A549 (cell line): ENCODE data around the gene RAB8A. TPM values are rescaled to one million over a fixed set of nuclear protein-coding genes. Genes with fewer than 3 reads are reported as not detected.

Source experiments
- ATAC-seq, 2 experiments: fragments of 200-7000 bp in 1 of 2; fragments of >200 bp in 1 of 2; cut with Nextera tagmentation in 1 of 2; cut with Tn5 transposase in 1 of 2; 3 replicates each; pipeline versions ENCODE4 v1.8.0 to v1.9.1; 2018 to 2020; ENCODE audit warnings: mild to moderate bottlenecking in 1 of 2, moderate library complexity in 1 of 2
- CTCF ChIA-PET: fragments of 300-600 bp; sonication (Branson Sonifier 250); formaldehyde crosslinking; extraction: SDS; loops from one replicate; lab custom pipeline; 2021; ENCODE audit warnings: antibody characterized with exemption, inconsistent platforms; lab: Yijun Ruan, JAX
- POLR2A ChIA-PET: fragments of 350-600 bp; formaldehyde crosslinking; extraction: SDS; loops from one replicate; lab custom pipeline; 2021; ENCODE audit warnings: antibody characterized with exemption, inconsistent platforms; lab: Yijun Ruan, JAX
- DNase-seq, 2 experiments: peaks; one replicate each; pipeline versions ENCODE4 v3.0.0 to v3.0.0-alpha.2; 2011 to 2016; ENCODE audit warnings: low read depth in 1 of 2, low spot score in 1 of 2
- FAIRE-seq: peaks from 2 replicates; lab custom pipeline; 2011; peaks lifted over from hg19 to GRCh38; lab: Jason Lieb, UNC
- H3K27ac ChIP-seq, 2 experiments: fragments of >200 bp; sonication (Bioruptor Twin); formaldehyde crosslinking; 3 replicates each; pipeline ENCODE4 v1.5.1; 2016 to 2017
- H3K4me1 ChIP-seq: fragments of >200 bp; sonication (Bioruptor Twin); formaldehyde crosslinking; 3 replicates; pipeline ENCODE4 v1.6.1; 2016
- H3K4me2 ChIP-seq: fragments of >200 bp; sonication (Bioruptor Twin); formaldehyde crosslinking; 3 replicates; pipeline ENCODE4 v1.6.1; 2016
- H3K4me3 ChIP-seq: fragments of >200 bp; sonication (Bioruptor Twin); formaldehyde crosslinking; 3 replicates; pipeline ENCODE4 v1.5.1; 2016
- H3K9me3 ChIP-seq: fragments of >200 bp; sonication (Bioruptor Twin); formaldehyde crosslinking; 3 replicates; pipeline ENCODE4 v1.6.1; 2016
- ATOH8 ChIP-seq: fragments of 250-450 bp; sonication (Bioruptor Pico); IDR thresholded peaks from 2 replicates; pipeline ENCODE4 v1.5.0; 2020; ENCODE audit warnings: low read depth, mild to moderate bottlenecking, moderate library complexity
- BCL3 ChIP-seq: fragments of >200 bp; sonication (Bioruptor Twin); formaldehyde crosslinking; IDR thresholded peaks from 3 replicates; pipeline ENCODE4 v1.6.1; 2016
- BHLHE40 ChIP-seq: IDR thresholded peaks from 2 replicates; pipeline ENCODE4 v1.6.1; 2012; ENCODE audit warnings: low read depth, low read length, inconsistent platforms
- CHD4 ChIP-seq: fragments of 200-600 bp; sonication (generic); IDR thresholded peaks from 2 replicates; pipeline ENCODE4 v1.6.1; 2016; ENCODE audit warnings: antibody characterized with exemption, mild to moderate bottlenecking, borderline replicate concordance
- EP300 ChIP-seq, 2 experiments: fragments of >200 bp; sonication (Bioruptor Twin); formaldehyde crosslinking; IDR thresholded peaks; 2 replicates in 1 of 2; 3 replicates in 1 of 2; pipeline ENCODE4 v1.6.1; 2016 to 2017
- ESRRA ChIP-seq: fragments of 150-350 bp; IDR thresholded peaks from 2 replicates; pipeline ENCODE4 v1.6.1; 2014; ENCODE audit warnings: mild to moderate bottlenecking, low read length, borderline replicate concordance
- FOSL2 ChIP-seq, 2 experiments: fragments of 450-650 bp in 1 of 2; fragments of >200 bp in 1 of 2; sonication (Bioruptor Twin) in 1 of 2; formaldehyde crosslinking; IDR thresholded peaks; 2 replicates each; pipeline versions ENCODE4 v1.5.0 to v1.6.1; 2016 to 2020; ENCODE audit warnings: mild to moderate bottlenecking in 1 of 2, moderate library complexity in 1 of 2
- HDAC2 ChIP-seq: fragments of 200-600 bp; sonication (generic); IDR thresholded peaks from 2 replicates; pipeline ENCODE4 v1.6.1; 2016
- HES2 ChIP-seq: fragments of >200 bp; sonication (Bioruptor Twin); formaldehyde crosslinking; IDR thresholded peaks from 2 replicates; pipeline ENCODE4 v1.6.1; 2016
- HOXA7 ChIP-seq: fragments of 250-450 bp; sonication (Bioruptor Pico); IDR thresholded peaks from 2 replicates; pipeline ENCODE4 v1.5.0; 2020; ENCODE audit warnings: mild to moderate bottlenecking, moderate library complexity
- KDM1A ChIP-seq: fragments of 200-600 bp; sonication (generic); IDR thresholded peaks from 2 replicates; pipeline ENCODE4 v1.6.1; 2016; ENCODE audit warnings: low read depth, mild to moderate bottlenecking
- MAZ ChIP-seq: fragments of 150-350 bp; IDR thresholded peaks from 2 replicates; pipeline ENCODE4 v1.6.1; 2014; ENCODE audit warnings: antibody characterized with exemption, low read depth, low read length, borderline replicate concordance
- POLR2AphosphoS2 ChIP-seq: conservative IDR thresholded peaks from 2 replicates; pipeline ENCODE4 v1.6.1; 2012; ENCODE audit warnings: low read length, improper control_type of control experiment, inconsistent platforms
- RAD21 ChIP-seq, 2 experiments: fragments of >200 bp in 1 of 2; sonication (Bioruptor Twin) in 1 of 2; formaldehyde crosslinking in 1 of 2; IDR thresholded peaks in 1 of 2; conservative IDR thresholded peaks in 1 of 2; 2 replicates in 1 of 2; 3 replicates in 1 of 2; pipeline ENCODE4 v1.6.1; 2012 to 2018; ENCODE audit warnings: inconsistent platforms in 1 of 2
- RFX5 ChIP-seq: fragments of 450-650 bp; IDR thresholded peaks from 2 replicates; pipeline ENCODE4 v1.7.1; 2014; ENCODE audit warnings: antibody characterized with exemption, mild to moderate bottlenecking, moderate library complexity
- SREBF2 ChIP-seq: fragments of 450-650 bp; IDR thresholded peaks from 2 replicates; pipeline ENCODE4 v1.6.1; 2014; ENCODE audit warnings: mild to moderate bottlenecking, moderate library complexity
- TP53 ChIP-seq: fragments of 250-450 bp; sonication (Bioruptor Pico); IDR thresholded peaks from 2 replicates; pipeline ENCODE4 v1.5.0; 2021; ENCODE audit warnings: mild to moderate bottlenecking, moderate library complexity
- USF2 ChIP-seq: fragments of 450-650 bp; IDR thresholded peaks from 2 replicates; pipeline ENCODE4 v1.6.1; 2014; ENCODE audit warnings: antibody characterized with exemption
- ZFP36 ChIP-seq: fragments of 450-650 bp; IDR thresholded peaks from 2 replicates; pipeline ENCODE4 v1.6.1; 2014; ENCODE audit warnings: borderline replicate concordance; ENCODE audit not compliant: partially characterized antibody
- ZSCAN20 ChIP-seq: fragments of 250-450 bp; sonication (Bioruptor Pico); IDR thresholded peaks from 2 replicates; pipeline ENCODE4 v1.8.0; 2022; ENCODE audit warnings: mild to moderate bottlenecking, moderate library complexity
- WGBS: methylation state at CpG from one replicate; pipeline ENCODE4 v1.1.6; 2017; ENCODE audit errors: missing lambda C conversion rate; 5-methylcytosine and 5-hydroxymethylcytosine counted together
- polyA plus RNA-seq, 4 experiments: library from polyadenylated mRNA; depleted of rRNA in 3 of 4; stranded (reverse); fragments of >200 nt; fragmentation: RNase III in 1 of 4; extraction: RNeasy Plus Mini Kit Qiagen cat#74134 plus additional on column Dnase treatment in 1 of 4; gene quantifications; 2 replicates in 3 of 4; 3 replicates in 1 of 4; pipeline ENCODE4 v1.2.3, GENCODE V29; 2011 to 2017

The RAB8A gene
- polyA plus RNA-seq, 2 of the 4 experiments (the other 2 are of a cell fraction), result 89.2 to 91.4 TPM

- no peak for TF ChIP-seq RAD21 (conservative IDR thresholded peaks at IDR 0.05 in 1 of 2, IDR thresholded peaks at IDR 0.05 in 1 of 2)
- TF ChIP-seq TP53 (CRISPR knock-in tag), result no peak
Observed at GRCh38 chr19:16154557-16154956, 42.9 kb downstream of the RAB8A start (continued).

GRCh38 chr19:16155128-16155527, 43.4 kb downstream of the RAB8A start:
- Histone ChIP-seq H3K4me3 (no peak overlapping the region), H3K4me2 (no peak overlapping the region), H3K4me1 (no peaks in the 10 kb centered on the region), H3K27ac (no peak overlapping the region), H3K9me3 (no peaks in the 10 kb centered on the region)
- ATAC-seq (no peak), DNase-seq (no peak), FAIRE-seq (no peak)
- ChIA-PET CTCF (interaction anchor here (0.8 kb wide), 1 partner anchor 27 kb away, joined by 3 read pairs; no protein-coding TSS in a partner anchor), POLR2A (no interaction called here)
- TF ChIP-seq ATOH8 (no peak), ESRRA (no peak), KDM1A (no peak), ZFP36 (peak; percentile 44)
- 56% methylated on average over 1 of the region's 1 CpG for WGBS

GRCh38 chr19:16156904-16157303, 45.2 kb downstream of the RAB8A start:
- no peak for ATAC-seq
- 74% methylated on average over 6 of the region's 6 CpGs for WGBS
- ChIA-PET CTCF (interaction anchor here (0.8 kb wide), 1 partner anchor 115 kb away, joined by 3 read pairs; no protein-coding TSS in a partner anchor), POLR2A (interaction anchor here (0.6 kb wide), 1 partner anchor 16 kb away, joined by 3 read pairs; no protein-coding TSS in a partner anchor)
- Histone ChIP-seq H3K4me2 (no peak overlapping the region), H3K27ac (no peak overlapping the region), H3K4me1 (peaks cover 15% of the 10 kb centered on the region), H3K9me3 (no peaks in the 10 kb centered on the region), H3K4me3 (no peak overlapping the region)
- FAIRE-seq, result no peak
- DNase-seq, result no peak
- no peak for TF ChIP-seq HOXA7 (CRISPR knock-in tag)
- no peak for TF ChIP-seq HES2
- TF ChIP-seq FOSL2 (IDR thresholded peaks at IDR 0.05), result no peak
- no peak for TF ChIP-seq FOSL2 (CRISPR knock-in tag; IDR thresholded peaks at IDR 0.05)
- no peak for TF ChIP-seq ZFP36
- no peak for TF ChIP-seq HDAC2
- no peak for TF ChIP-seq USF2
- TF ChIP-seq BCL3, result no peak
- TF ChIP-seq ZSCAN20 (CRISPR knock-in tag), result no peak
- no peak for TF ChIP-seq MAZ
- TF ChIP-seq BHLHE40, result no peak
- no peak for TF ChIP-seq CHD4
- no peak for TF ChIP-seq SREBF2
- no peak for TF ChIP-seq POLR2AphosphoS2
- TF ChIP-seq RFX5, result no peak
- TF ChIP-seq EP300 (IDR thresholded peaks at IDR 0.05), result no peak
